Right kidney (tissue), 1 donor: ENCODE data around the gene FER1L5.

Experiments
- DNase-seq: peaks from one replicate; pipeline ENCODE4 v3.0.0-alpha.2; 2016

FER1L5 gene

DNA sequence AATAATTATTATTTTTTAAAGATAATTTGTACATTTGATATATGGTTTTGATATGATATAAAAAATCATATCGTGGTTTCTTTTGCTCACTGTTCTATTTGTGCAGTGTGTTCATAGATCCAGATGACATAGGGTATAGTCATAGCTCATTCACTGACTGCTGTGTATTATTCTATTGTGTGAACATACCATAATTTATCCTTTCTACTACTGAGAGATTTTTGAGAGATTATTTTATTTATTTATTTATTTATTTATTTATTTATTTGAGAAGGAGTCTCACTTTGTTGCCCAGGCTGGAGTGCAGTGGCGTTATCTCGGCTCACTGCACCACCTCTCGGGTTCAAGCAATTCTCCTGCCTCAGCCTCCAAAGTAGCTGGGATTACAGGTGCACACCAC lies 39.0 kb downstream of the FER1L5 start:
- no peak for DNase-seq

DNA sequence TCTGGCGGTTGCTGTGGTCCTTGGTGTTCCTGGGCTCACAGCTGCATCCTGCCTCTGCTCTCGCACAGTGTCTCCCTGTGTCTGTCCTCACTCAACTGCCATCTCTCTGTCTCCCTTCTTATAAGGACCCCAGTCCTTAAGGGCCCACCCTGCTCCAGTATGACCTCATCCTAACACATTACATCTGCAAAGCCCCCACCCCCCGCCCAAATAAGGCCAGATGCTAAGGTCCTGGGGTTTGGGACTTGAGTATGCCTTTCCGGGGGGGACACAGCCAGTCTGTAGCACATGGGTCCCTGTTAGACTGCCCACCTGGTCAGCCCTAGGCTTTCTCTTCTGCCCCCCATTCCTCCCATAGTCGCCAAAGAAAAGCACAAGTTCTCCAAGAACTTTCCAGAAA lies 40.7 kb downstream of the FER1L5 start:
- DNase-seq, result no peak

DNA sequence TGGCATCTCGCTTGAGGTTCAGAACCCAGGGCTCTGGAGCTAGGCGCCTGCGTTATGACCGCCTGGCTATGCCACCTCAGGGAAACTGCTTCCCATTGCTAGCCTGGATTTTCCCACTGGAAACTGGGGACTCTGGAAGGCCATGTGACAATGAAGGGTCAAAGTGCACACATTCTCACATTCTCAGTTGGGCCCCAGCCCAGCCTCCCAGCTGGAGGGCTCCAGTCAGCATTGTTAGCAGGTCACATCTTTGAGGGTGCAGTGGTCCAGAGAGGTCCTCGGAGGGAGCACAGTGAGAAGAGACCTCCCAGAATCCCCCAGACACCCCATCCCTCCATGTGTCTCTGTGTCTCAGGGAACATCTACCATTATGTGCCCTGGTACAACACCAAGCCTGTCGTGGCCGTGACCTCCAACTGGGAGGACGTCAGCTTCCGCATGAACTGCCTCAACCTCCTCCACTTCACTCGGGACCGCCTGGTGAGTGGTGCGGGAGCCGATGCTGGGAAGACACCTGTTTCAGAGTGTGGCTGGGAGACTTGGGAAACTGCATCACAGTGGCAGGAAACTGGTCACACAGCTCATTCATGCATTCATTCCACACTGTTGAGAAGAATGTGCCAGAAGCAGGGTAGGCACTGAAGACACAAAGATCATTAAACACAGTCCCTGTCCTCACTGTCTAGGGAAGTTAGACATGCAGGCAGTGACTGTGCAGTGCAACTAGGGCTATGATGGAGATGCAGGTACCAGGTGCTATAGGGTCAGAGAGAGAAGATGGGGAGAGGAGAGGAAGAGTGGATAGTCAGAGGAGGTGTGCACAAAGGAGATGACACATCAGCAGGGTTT lies 41.6 kb downstream of the FER1L5 start:
- no peak for DNase-seq

DNA sequence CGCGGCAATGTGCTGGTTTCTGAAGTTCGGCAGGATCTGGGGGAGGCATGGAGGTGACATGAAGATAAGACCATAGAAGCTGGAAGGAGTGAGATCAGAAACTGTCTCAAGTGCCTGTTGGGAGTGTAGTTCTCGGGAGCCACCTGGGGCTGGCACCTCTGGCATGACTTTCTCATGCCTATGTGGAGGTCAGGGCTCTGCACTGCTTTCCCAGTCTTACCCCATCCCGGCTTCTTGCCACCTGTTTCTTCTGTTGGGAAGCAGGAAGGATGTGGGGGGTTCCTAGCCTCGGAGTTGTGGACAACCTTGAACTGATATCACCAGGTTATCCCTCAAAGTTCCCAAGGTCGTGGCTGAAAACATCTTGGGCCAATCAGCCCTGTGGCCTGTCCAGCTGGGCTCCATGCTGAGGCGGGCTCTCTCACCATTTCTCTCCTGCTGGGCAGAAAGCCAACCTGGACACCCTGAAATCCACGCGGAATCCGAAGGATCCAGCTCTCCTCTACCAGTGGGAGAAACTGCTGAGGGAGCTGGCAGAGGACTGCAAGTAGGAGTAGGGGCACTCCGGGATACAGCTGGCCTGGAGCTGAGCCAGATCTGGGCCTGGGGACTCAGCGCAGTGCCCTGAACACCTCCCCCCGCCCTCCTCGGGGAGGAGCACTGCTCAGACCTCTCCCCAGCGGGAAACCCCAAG lies 42.5 kb downstream of the FER1L5 start:
- DNase-seq, result no peak

DNA sequence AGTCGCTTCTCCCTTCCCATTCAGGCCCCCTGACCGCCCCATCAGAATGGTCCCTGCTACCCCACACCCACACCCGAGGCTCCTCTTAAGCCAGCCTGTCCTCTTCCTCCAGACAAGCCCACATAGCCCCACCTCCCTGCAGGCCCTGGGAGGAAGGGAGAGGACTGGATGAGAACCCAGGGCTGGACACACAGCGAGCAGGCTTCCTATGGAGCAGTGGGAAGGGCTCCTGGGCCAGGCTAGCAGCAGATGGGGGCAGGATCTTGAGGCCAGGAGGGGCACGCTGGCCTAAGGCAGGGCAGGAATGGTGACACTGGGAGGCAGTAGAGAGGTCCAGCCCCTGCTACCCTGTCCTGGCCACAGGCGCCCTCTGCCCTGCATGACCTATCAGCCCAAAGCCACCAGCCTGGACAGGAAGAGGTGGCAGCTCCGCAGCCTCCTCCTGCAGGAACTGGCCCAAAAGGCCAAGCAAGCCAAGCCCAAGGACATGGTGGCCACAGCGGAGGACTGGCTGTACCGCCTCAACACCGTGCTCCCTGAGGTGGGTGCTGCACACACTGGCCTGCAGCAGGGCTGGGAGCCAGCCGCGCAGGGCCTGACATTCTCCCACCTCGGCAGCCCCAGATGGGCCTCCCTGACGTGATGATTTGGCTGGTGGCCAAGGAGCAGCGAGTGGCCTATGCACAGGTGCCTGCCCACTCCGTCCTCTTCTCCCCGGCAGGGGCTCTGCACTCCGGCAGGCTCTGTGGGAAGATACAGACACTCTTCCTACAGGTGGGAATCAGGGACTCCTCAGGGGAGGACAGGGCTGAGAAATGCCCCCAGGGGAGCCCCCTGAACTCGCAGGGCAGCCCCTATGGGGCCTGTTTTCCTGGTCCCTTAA lies 43.3 kb downstream of the FER1L5 start:
- peak; percentile 52 for DNase-seq

DNA sequence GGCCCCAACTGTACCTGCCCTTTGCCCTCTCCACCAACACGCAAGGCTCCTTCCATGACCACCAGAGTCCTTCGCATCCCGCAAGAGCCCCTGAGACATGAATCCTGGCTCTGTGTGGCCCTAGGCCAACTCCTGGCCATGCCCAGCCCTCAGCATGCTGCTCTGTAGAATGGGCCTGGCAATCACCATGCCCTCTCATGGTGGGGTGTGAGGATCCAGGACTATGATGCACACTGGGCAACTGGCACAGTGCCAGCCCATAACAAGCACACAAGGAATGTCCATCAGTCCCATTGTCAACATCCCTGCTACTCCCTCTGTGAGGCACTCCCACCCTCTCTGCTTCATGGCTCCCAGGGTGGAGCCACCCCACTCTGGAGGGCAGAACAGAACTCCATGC lies 44.7 kb downstream of the FER1L5 start:
- no peak for DNase-seq

DNA sequence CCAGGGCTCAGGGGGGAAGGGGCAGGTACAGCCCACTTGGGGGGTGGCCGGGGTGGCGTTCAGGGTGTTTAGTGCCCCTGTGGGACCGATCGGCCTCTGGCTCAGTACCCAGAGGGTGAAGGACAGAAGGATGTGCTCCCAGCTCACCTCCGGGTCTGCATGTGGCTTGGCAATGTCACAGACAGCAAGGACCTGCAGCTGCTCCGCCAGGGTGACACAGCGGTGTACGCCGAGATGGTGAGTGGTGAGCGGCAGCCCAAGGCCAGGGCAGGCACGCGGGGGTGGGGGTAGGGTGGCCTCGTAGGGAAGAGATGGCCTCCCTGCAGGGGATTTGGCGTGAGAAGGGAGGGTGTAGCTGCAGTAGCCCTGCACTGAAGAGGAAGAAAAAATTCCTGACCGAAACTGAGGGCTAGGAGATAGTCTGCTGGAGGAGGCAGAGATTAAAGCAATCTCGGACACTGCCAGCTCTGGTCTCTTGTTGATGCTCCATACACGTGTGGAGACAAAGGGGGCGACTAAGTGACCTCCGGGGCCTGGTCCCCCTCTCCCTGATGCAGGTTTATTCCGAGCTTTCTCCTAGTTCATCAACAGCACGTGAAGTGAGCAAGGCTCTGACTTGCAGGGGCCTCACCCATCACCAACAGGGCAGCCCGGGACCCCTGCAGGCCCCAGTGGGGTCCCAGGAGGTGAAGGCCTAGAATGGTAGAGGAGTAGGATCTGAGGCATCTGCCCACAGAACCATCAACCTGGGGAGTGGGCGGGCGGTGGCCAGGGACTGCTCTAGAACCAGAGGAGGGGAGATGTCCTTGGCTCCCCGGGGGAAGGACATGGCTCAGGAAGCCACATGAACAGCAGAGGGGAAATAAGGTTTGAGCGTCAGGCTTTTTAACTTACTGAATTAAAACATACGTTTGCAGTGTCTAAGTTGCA lies 45.4 kb downstream of the FER1L5 start:
- no peak for DNase-seq

DNA sequence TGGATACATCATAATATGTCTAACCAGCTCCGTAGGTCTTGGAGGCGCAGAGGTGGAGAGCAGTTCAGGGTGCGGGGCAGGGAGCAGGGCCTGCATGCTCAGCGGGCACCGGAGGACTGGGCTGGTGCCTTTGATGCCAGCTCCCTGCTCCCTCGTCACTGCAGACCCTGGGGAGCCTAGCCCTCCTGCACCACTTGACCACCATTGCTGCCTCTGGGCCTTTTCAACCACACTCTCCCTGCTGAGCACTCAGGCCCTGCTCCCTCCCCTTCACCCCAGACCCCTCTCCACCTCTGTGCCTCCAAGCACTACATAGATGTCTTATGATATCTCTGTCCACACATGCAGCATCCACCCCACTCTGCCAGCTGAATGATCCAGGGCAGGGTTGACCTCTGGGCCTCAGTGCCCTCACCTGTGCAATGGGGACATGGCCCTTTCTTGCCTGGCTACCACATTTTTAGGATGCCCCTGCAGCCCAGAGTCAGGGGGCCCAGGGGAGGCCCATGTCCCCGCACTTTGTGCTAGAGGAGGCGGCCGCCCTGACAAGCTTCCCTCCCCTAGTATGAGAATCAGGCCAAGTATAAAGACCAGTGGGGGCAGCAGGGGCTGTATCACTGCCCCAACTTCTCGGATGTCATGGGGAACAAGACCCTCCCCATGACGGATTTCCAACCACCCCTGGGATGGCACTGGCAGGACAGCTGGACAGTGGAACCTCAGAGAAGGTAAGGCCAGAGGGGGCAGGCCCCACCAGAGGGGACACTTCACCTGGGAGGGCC lies 46.3 kb downstream of the FER1L5 start:
- no peak for DNase-seq

DNA sequence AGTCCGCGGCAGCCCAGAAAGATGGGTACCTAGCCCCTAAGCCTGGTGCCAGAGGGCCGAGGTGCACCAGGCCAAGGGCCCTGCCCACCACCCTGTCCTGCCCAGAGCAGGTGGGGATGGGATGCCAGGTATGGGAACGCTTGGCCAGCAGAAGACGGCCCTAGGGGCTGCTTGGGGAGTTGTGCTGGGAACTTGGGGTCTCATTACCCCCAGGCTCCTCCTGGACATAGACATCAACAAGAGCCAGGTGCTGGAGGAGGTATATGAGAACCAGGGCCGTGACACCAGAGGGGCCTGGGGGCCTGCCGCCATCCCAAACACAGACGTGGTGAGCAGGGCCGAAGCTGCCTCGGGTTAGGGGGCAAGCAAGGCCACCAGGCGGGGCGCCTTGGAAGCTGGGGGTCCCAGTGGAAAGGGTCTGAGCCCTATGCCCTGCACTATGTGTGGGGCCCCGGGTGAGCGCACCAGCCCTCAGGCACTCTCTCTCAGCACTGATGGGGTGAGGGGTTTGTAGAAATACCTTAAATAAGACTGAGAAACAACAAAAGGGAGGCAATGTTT lies 46.9 kb downstream of the FER1L5 start:
- no peak for DNase-seq

DNA sequence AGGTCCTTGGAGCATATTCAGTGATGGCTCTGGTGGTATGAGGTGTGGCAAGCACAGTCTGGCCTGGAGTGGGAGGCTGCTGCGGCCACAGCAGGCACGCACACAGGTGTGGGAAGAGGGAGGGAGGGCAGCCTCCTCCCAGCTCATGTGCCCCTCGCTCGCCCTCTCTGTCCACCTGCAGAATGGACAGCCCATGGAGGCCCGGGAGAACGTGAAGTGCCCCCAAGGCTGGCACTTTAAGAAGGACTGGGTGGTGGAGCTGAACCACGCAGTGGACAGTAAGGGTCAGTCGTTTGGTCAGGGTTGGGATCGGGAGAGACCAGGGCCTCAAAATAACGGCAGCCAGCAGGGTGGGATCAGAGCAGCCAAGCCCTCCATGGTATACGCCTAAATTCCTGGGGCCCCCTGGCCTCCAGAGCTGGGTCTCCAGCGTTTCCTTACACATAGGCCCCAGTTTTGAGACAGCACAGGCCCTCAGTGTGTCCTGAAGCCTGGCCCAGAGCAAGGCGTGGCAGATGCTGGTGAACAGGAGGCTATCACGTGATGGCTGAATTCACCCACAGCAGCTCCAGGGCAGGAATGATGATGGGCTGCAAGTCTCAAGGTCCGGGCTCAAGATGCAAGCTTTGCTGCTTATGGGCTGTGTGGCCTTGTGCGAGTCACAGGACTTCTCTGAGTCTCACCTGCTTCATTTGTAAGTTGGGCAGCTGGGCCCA lies 47.9 kb downstream of the FER1L5 start:
- no peak for DNase-seq

DNA sequence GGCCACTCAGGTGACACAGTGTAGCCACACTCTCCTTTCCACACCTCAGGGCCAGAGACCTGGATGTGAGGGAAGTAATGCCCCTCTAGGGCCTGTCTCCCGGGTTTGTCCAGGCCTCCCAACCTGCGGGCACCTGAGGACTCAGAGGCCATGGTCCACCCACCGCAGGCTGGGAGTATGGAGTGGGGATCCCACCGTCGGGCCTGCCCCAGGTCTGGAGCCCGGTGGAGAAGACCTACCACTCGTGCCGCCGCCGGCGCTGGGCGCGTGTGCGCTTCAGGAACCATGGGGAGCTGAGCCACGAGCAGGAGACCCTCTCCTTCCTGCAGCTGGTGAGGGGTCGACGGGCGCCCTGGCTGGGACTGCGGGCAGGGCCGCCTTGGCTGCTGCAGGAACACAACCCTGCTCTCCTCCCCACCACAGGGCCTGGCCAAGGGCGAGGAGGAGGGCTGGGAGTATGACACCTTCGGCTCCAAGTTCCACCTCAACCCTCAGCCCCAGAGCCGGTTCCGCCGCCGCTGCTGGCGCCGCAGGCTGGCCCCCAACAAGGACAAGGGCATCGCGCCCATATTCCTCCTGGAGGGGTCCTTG lies 48.6 kb downstream of the FER1L5 start:
- DNase-seq, result no peak

DNA sequence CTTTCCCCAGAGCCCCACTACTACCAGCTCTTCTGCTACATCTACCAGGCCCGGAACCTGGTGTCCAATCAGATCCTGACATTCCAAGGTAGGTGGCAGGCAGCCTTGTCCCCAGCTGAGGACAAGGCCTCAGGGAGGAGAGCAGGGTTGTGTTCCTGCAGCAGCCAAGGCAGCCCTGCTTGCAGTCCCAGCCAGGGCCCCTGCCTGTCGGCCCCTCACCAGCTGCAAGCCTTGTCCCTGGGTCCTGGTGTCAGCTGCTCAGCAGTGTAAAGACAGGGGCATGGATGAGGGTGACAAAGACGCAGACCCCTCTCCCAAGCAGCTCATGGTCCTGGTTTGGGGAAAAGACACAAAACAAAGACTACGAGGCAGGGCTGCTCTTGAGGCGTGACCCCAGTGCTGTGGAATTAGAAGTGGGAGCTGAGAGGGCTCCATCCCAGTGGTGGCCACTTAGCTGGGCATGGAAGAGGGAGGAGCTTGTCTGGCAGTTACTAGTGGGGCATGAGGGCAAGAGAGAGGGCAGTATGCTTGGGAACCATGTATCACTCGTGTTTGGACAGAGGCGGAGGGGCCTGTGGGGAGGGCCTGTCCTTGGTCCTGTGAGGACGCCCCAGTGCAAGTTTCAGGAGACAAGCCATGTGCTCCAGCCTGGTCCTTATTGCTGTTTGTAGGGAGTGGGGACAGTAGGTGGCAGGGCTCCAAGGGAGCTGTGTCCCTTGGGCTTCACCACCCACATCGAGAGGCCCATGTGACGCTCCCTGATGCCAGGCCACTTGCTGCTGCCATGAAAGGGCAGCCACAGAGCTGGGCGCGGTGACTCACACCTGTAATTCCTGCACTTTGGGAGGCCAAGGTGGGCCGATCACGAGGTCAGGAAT lies 49.8 kb downstream of the FER1L5 start:
- DNase-seq, result no peak

DNA sequence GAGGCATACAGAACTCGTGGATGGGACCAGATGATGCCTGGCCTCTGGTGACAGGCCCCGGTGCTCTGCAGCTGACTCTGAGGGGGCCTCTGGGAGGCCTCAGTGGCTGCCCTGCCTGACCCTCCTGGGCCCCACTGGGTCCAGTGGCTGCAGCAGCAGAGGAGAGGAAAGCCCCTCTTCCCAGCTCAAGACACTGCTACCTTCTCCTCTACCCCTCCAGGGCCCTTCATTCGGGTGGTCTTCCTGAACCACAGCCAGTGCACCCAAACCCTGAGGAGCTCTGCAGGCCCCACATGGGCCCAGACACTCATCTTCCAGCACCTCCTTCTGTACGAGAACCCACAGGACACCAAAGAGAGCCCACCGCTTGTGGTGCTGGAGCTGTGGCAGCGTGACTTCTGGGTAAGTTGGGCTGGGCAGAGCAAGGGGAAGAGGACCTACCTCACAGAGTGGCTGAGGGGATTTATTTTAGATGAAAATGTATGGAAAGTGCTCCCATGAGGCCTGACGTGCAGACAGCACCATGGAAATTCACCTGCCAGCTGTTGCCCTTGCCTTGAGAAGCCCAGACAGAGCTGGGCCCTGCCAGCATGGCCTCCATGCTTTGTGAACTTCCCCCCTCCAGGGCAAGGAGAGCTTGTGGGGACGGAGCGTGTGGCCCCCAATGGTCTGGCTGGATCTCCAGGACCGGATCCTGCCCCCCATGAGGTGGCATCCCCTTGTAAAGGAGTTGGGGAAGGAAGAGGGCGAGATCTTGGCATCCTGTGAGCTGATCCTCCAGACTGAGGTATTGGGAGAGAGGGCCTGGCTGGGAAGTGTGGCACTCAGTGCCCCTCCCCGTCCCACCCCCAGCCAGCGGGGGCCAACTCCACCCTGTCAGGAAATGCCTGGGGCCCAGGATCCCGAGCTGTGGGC lies 51.0 kb downstream of the FER1L5 start:
- no peak for DNase-seq

DNA sequence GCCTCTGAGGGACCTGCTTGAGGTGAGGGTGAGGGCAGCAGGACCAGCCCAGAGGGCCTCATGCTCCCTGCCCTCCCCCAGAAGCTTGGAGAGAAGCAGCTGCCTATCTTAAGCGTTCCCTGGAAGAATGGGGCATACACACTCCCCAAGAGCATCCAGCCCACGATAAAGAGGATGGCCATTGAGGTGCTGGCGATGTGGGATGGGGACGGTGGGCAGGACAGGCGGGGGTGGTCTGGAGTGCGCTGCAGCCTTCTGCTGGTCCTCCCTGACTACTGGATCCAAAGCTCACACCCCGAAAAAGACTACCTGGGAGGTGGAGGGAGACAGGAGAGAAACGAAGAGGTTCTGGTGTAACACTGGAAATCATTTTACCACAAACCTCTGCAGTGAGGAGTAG lies 51.7 kb downstream of the FER1L5 start:
- no peak for DNase-seq

DNA sequence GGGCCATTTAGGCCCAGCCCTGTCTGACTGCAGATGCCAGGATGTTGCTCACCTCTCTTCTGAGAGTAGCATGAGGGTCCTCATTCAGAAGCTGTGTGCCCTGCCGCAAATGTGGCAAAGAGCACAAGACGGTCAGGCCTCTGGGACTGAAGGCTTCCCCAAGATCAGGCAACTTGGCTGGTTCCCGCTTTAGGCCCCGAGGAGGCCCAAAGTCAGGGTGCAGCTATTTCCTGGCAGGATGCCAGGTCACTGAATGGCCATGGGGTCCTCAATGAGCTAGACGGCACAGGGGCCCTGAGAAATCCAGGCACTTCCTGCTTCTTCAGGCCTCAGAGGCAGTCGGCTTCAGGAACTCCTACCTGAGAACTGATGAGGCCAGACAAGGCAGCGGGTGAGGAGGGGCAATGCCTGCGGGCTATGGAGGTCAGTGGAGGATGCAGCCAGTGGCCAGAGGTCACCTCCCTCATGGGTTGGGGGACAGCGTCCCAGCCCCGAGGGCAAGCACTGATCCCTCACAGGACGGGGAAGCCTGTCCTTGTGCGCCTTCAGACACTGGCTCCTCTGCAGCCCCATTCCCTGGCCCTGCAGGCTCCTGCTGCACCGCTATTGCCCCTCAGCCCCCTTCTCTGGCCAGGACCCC lies 52.4 kb downstream of the FER1L5 start:
- no peak for DNase-seq

DNA sequence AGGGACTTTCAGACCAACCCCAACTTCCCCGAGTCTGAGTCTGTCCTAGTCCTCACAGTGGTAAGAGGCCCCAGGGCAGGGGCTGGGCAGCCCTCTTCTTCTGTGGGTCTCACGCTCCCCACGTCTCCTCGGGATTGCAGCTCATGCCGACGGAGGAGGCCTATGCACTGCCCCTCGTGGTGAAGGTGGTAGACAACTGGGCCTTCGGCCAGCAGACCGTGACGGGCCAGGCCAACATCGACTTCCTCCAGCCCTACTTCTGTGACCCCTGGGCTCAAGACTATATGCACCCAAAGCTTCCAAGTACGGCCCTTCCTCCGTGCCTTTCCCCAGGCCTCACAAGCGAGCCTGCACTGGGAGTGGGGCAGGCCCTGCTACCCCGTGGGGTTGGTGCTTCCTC lies 53.0 kb downstream of the FER1L5 start:
- no peak for DNase-seq

DNA sequence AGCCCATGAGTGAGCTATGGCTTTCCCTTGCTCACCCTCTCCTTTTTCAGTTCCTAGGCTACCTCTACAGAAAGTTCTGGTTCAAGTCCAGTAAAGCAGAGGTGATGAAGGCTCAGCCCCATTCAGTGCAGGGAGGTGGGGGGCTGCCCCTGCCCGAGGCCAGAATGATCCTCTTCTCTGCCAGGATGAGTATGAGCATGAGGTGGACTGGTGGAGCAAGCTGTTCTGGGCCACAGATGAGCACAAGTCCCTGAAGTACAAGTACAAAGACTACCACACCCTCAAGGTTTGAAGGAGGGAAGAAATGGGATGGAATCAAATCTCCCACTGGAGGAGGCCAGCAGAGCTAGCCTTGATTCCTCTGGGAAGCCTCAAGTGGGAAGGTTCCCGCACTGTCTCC lies 54.9 kb downstream of the FER1L5 start:
- DNase-seq, result no peak
